ENCODE results near the gene RNF213.

RNF213 gene

DNA sequence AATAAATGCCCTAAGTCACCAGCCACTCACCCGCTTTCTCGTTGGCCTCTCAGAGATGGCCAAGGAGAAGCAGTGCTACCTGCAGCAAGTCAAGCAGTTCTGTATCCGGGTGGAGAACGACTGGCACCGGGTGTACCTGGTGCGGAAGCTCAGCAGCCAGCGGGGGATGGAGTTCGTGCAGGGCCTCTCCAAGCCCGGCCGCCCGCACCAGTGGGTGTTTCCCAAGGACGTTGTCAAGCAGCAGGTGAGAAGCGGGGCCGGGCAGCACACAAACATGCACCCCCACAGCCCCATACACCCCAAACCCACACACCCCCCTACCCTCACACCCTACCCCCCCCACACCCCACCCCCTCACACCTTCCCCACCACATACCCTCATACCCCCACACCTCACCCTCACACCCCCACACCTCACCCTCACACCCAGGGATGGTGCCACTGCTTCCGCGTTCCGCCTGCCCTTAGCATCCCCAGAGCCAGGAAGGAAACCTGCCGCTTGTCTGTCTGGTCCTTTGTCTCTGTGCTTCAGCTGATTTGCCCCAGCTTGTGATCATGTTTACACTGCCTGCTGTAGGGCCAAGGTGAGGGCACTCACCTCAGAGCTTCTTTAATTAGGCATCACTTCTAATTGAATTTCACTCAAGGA lies 112.4 kb downstream of the RNF213 start:
- no peak for DNase-seq (ENCODE audit: low spot score)

DNA sequence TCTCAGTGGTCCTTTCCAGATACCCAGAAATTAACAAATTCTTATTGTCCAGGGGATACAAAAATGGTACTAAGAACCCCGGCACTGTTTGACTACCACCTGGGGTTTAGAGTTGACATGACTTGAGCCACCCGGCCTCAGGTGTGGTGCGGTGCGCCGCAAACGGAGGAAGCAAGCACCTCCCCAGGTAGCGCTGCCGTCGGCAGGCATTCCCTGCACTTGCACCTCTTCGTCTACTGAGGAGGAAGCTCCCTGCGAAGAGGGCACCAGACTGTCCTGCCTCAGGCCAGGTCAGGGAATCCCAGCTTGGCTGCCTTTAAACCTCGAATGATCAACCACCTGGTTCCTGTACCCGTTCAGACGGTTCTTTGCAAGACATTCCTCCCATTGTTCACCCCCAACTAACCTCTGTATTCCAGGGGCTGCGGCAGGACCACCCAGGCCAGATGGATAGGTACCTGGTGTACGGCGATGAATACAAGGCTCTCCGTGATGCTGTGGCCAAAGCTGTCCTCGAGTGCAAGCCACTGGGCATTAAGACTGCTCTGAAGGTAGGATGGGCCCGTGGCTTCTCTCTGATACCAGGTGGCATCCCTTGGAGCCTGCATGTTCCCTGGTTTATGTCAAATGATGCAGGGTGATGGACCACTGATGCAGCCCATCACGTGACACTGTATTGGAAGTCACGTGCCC lies 113.5 kb downstream of the RNF213 start:
- DNase-seq (ENCODE audit: low spot score): no peak

DNA sequence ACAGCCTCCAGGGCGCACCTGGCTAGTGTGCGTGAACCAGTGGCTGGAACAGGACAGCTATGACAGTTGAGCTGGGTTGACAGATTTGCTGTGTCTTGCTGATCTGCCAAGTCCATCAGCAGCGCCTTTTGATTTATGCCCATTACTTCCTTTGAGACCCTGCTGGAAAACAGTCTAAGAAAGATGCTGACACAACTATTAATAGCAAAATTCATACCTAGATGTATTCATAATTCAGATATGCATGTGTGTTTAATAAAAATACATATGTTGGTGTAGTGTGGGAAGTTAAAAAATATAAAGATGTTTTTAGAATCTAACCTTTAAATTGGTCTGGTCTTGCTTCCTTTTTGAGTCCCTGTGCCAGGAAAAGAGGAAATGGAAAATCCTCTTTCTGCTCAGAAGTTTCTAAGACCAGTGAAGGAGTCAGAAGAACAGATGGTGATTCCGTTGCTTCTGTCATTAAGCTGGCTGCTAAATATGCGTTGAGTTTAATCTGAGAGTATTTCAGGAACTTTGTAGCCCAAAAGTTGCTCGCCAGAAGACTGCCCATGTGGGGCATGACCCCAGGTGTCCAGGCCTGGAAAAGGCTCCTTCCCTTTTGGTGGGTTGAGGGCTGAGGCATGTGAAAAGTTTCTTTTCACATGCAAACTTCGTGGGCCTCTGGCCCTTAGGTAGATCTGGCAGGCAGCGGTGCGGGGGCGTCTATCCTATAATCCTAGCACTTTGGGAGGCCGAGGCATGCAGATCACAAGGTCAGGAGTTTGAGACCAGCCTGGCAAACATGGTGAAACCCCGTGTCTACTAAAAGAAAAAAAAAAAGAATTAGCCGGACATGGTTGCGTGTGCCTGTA lies 114.3 kb downstream of the RNF213 start:
- DNase-seq (ENCODE audit: low spot score): no peak

GRCh38 chr17:80376531-80376930 lies 115.9 kb downstream of the RNF213 start:
- no peak for DNase-seq (ENCODE audit: low spot score)

DNA sequence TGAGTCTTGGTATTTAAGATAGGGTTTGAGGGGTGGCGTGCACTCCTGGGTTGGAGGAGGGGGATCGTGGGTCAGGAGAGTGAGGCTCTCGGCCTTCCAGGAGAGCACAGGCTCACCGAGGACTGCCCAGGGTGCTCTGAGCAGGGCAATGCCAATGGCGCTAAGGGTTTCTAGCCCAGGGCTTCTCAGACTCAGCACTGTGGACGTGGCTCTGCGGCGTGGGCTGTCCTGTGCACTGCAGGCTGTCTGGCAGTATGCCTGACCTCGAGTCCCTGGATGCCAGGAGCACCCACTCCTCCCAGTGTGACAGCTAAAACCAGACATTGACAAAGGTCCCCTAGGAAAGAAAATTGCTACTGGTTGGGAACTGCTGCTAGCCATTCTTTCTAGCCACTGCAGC lies 117.1 kb downstream of the RNF213 start:
- DNase-seq (ENCODE audit: low spot score): no peak

- no peak for DNase-seq (ENCODE audit: low spot score)
Observed at GRCh38 chr17:80379348-80379747, 118.7 kb downstream of the RNF213 start.

DNA sequence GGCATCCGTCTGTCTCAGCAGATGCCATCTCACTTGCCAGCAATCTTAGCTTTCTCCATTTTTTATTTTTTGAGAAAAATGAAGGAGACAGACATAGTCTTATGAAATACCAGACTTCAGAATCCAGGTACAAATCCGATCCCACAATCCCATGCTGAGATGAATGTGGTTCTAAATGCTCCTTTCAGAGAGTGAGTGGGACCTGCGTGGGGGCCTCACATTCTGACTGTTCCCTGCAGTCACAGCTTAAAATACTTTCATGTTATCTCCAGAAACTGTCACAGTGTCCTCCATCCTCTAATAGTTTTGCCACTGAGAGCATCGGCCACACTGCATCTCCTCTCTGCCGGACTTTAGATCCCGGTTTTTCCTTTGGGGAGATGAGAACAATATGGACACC lies 119.4 kb downstream of the RNF213 start:
- DNase-seq (ENCODE audit: low spot score): no peak

- no peak for DNase-seq (ENCODE audit: low spot score)
Observed at GRCh38 chr17:80380555-80381002, 119.9 kb downstream of the RNF213 start.

GRCh38 chr17:80381416-80381923 lies 120.8 kb downstream of the RNF213 start:
- no peak for DNase-seq (ENCODE audit: low spot score)

GRCh38 chr17:80382446-80382845 lies 121.8 kb downstream of the RNF213 start:
- no peak for DNase-seq (ENCODE audit: low spot score)

DNA sequence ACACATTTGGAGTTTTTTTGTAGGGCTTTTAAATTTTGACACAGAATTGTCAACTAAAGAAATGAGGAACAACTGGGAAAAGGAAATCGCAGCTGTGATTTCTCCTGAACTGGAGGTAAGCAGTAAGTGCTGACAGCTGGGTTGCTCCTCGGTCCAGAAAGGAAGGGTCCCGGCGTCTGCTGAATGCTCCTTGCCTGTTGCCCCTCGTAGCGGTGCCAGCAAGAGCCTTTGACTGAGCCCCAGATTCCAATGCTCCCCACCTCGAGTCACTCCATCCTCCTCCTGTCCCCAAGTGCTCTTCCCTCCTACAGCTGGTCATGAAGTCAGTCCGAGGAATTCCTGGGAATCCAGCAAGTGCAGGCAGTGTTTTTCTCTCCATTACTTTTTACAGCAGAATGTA lies 122.3 kb downstream of the RNF213 start:
- DNase-seq (ENCODE audit: low spot score): no peak

GRCh38 chr17:80384078-80384960 lies 123.7 kb downstream of the RNF213 start:
- DNase-seq (ENCODE audit: low spot score): no peak

DNA sequence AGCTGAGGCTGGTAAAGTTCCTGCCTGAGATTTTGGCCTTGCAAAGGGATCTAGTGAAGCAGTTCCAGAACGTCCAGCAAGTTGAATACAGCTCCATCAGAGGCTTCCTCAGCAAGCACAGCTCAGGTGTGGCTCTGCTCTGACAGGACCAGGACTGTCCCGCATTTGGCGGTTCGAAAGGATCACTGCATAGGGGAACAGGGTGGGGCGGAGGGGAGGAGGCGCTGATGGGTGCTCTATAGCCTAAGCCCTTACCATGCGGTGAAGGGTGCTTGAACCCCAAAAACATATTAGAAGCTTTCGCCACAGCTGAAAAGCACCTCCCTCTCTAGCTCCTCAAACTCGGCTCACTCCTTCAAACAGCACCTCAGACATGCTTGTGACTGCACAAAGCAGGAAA lies 124.4 kb downstream of the RNF213 start:
- DNase-seq (ENCODE audit: low spot score): no peak

- DNase-seq (ENCODE audit: low spot score): no peak
Observed at GRCh38 chr17:80386341-80386740, 125.7 kb downstream of the RNF213 start.

DNA sequence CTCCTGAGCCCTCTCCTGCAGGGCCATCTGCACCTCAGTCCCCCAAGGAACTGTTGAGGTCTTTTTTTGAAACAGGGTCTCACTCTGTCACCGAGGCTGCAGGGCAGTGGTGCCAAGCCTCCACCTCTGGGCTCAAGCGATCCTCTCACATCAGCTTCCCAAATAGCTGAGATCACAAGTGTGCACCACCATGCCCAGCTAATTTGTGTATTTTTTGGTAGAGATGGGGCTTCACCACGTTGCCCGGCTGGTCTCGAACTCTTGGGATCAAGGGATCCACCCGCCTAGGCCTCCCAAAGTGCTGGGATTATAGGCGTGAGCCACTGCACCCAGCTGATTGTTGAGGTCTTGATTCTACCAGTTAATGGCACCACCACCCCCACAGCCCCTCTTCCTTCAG lies 126.4 kb downstream of the RNF213 start:
- DNase-seq (ENCODE audit: low spot score): no peak

GRCh38 chr17:80388175-80388574 lies 127.5 kb downstream of the RNF213 start:
- DNase-seq (ENCODE audit: low spot score): no peak

- no peak for DNase-seq (ENCODE audit: low spot score)
Observed at GRCh38 chr17:80388601-80389000, 127.9 kb downstream of the RNF213 start.

GRCh38 chr17:80389011-80389995 lies 128.7 kb downstream of the RNF213 start:
- DNase-seq (ENCODE audit: low spot score): no peak

DNA sequence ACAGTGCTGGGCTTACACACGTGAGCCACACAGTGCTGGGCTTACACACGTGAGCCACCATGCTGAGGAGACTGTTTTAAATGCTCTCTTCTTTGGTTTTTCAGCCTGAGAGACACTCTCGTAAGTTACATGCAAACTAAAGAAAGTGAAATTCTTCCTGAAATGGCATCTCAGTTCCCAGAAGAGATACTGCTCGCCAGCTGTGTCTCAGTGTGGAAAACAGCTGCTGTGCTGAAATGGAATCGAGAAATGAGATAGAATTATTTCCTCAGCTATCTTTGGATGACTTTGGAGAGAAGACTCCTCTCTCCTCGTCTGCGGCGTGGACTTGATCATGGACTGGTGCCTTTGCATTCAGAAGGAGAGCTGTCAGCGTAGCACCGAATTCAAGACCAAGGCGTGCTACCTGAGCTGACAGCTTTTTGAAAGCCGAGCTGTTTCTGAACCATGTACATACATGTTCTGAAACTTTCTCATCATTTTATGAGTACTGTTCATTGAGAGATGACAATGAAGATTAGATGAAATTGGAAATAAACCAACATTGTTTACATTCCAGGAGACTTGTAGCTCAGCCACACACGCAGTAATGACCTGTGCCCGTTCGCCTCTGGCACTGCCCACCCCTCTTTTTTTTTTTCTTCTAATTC lies 132.7 kb downstream of the RNF213 start:
- no peak for DNase-seq (ENCODE audit: low spot score)

DNA sequence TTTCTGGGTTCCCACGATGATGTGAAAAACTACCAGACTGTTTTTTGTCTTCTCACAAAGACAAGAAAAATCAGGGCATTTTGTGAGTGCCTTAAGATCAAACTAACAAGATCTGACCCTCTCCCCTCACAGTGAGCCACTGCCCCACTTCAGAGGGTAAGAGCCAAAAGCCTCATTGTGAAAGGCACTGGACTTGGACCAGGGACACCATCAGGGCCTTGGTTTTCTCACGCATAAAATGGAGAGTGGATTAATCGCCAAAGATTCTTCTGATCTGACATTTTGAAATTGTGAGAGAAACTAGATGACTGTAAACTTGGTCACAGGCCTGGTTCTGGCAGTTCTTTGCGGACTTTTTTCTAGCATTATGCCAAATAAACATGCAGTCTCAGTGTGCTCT lies 133.3 kb downstream of the RNF213 start:
- DNase-seq (ENCODE audit: low spot score): no peak

Data from ecto neural progenitor cell (in vitro differentiated cells).